H9 (cell line): Measurements from ENCODE around the gene LIPA. TPM values are rescaled to one million over a fixed set of nuclear protein-coding genes. Genes with fewer than 3 reads are reported as not detected.

Experiments
- DNase-seq: peaks from one replicate; pipeline ENCODE4 v3.0.0-alpha.2; 2017
- H2AFZ ChIP-seq: one replicate; pipeline ENCODE4 v1.6.1; 2013; ENCODE audit warnings: mild to moderate bottlenecking, low read length, control low read depth, moderate library complexity
- H2AK5ac ChIP-seq: 2 replicates; pipeline ENCODE4 v1.6.1; 2013; ENCODE audit warnings: low read length, control low read depth, mixed read lengths; ENCODE audit not compliant: insufficient read length
- H2BK120ac ChIP-seq: one replicate; pipeline ENCODE4 v1.6.1; 2013; ENCODE audit warnings: low read depth, mild to moderate bottlenecking, low read length, control low read depth, inconsistent platforms; ENCODE audit not compliant: poor library complexity, severe bottlenecking
- H2BK12ac ChIP-seq: 2 replicates; pipeline ENCODE4 v1.6.1; 2013; ENCODE audit warnings: low read length, control low read depth, mixed read lengths, low read depth; ENCODE audit not compliant: insufficient read length
- H2BK15ac ChIP-seq: 2 replicates; pipeline ENCODE4 v1.6.1; 2013; ENCODE audit warnings: low read depth, low read length, control low read depth
- H2BK20ac ChIP-seq: one replicate; pipeline ENCODE4 v1.6.1; 2013; ENCODE audit warnings: low read depth, mild to moderate bottlenecking, low read length, control low read depth, inconsistent platforms; ENCODE audit not compliant: poor library complexity, severe bottlenecking
- H2BK5ac ChIP-seq: 2 replicates; pipeline ENCODE4 v1.6.1; 2013; ENCODE audit warnings: low read length, control low read depth, mixed read lengths; ENCODE audit not compliant: insufficient read length
- H3K14ac ChIP-seq: 2 replicates; pipeline ENCODE4 v1.6.1; 2013; ENCODE audit warnings: low read length, control low read depth; ENCODE audit not compliant: insufficient read depth
- H3K18ac ChIP-seq: 2 replicates; pipeline ENCODE4 v1.6.1; 2013; ENCODE audit warnings: low read depth, mild to moderate bottlenecking, mixed read lengths, low read length, control low read depth; ENCODE audit not compliant: insufficient read length
- H3K23ac ChIP-seq: 2 replicates; pipeline ENCODE4 v1.6.1; 2013; ENCODE audit warnings: low read length, control low read depth, mixed read lengths, low read depth; ENCODE audit not compliant: insufficient read length
- H3K23me2 ChIP-seq: 2 replicates; pipeline ENCODE4 v1.6.1; 2013; ENCODE audit warnings: low read depth, mild to moderate bottlenecking, mixed read lengths, low read length, control low read depth; ENCODE audit not compliant: insufficient read length, poor library complexity, severe bottlenecking
- H3K27ac ChIP-seq: 2 replicates; pipeline ENCODE4 v1.5.1; 2013; ENCODE audit warnings: low read length, control low read depth, mixed read lengths, low read depth; ENCODE audit not compliant: insufficient read length
- H3K27me3 ChIP-seq: 2 replicates; pipeline ENCODE4 v1.6.1; 2013; ENCODE audit warnings: low read length, control low read depth, inconsistent platforms; ENCODE audit not compliant: insufficient read depth
- H3K4ac ChIP-seq: 2 replicates; pipeline ENCODE4 v1.6.1; 2013; ENCODE audit warnings: low read depth, mild to moderate bottlenecking, control low read depth, inconsistent platforms, low read length, moderate library complexity
- H3K4me1 ChIP-seq: 2 replicates; pipeline ENCODE4 v1.6.1; 2013; ENCODE audit warnings: low read length, control low read depth, inconsistent platforms; ENCODE audit not compliant: insufficient read depth
- H3K4me2 ChIP-seq: 2 replicates; pipeline ENCODE4 v1.6.1; 2013; ENCODE audit warnings: low read length, control low read depth, mixed read lengths; ENCODE audit not compliant: insufficient read length, insufficient read depth
- H3K56ac ChIP-seq: 2 replicates; pipeline ENCODE4 v1.6.1; 2013; ENCODE audit warnings: low read depth, mild to moderate bottlenecking, mixed read lengths, low read length, control low read depth; ENCODE audit not compliant: insufficient read length
- H3K79me1 ChIP-seq: 2 replicates; pipeline ENCODE4 v1.6.1; 2013; ENCODE audit warnings: low read depth, mild to moderate bottlenecking, moderate library complexity, low read length, control low read depth, inconsistent platforms; ENCODE audit not compliant: insufficient read depth, poor library complexity, severe bottlenecking
- H3K79me2 ChIP-seq: 2 replicates; pipeline ENCODE4 v1.6.1; 2013; ENCODE audit warnings: low read length, control low read depth, inconsistent platforms; ENCODE audit not compliant: insufficient read depth
- H3K9ac ChIP-seq: 2 replicates; pipeline ENCODE4 v1.6.1; 2013; ENCODE audit warnings: low read length, control low read depth, mixed read lengths; ENCODE audit not compliant: insufficient read length; ENCODE audit errors: extremely low read depth
- H3K9me3 ChIP-seq: one replicate; pipeline ENCODE4 v1.6.1; 2013; ENCODE audit warnings: low read depth, low read length, inconsistent platforms; ENCODE audit not compliant: control insufficient read depth
- H3T11ph ChIP-seq: one replicate; pipeline ENCODE4 v1.6.1; 2013; ENCODE audit warnings: mild to moderate bottlenecking, low read length, control low read depth, inconsistent platforms
- H4K20me1 ChIP-seq: one replicate; pipeline ENCODE4 v1.6.1; 2013; ENCODE audit not compliant: control insufficient read depth, insufficient read length, insufficient read depth
- H4K5ac ChIP-seq: 2 replicates; pipeline ENCODE4 v1.6.1; 2013; ENCODE audit warnings: low read depth, mild to moderate bottlenecking, mixed read lengths, low read length, control low read depth; ENCODE audit not compliant: insufficient read length
- H4K8ac ChIP-seq: replicated peaks from 2 replicates; pipeline ENCODE4 v1.6.1; 2013; ENCODE audit warnings: low read length, control low read depth, mixed read lengths, low read depth; ENCODE audit not compliant: insufficient read length
- H4K91ac ChIP-seq: 2 replicates; pipeline ENCODE4 v1.6.1; 2013; ENCODE audit warnings: low read depth, mild to moderate bottlenecking, moderate library complexity, mixed read lengths, low read length, control low read depth; ENCODE audit not compliant: insufficient read length
- H3K27ac Mint-ChIP-seq, 3 experiments: 2 replicates in 2 of 3; 3 replicates in 1 of 3; pipeline ENCODE4 v1.8.0; 2020 to 2021; ENCODE audit warnings: mixed read lengths in 3 of 3, mild to moderate bottlenecking in 1 of 3, moderate library complexity in 1 of 3
- H3K27me3 Mint-ChIP-seq: 2 replicates; pipeline ENCODE4 v1.8.0; 2021; ENCODE audit warnings: low read depth, mild to moderate bottlenecking, moderate library complexity, mixed read lengths
- H3K36me3 Mint-ChIP-seq, 3 experiments: 2 replicates in 2 of 3; 3 replicates in 1 of 3; pipeline ENCODE4 v1.8.0; 2020 to 2021; ENCODE audit warnings: low read depth in 3 of 3, mixed read lengths in 3 of 3; ENCODE audit not compliant: insufficient read depth in 1 of 3
- H3K4me1 Mint-ChIP-seq, 2 experiments: 2 replicates each; pipeline ENCODE4 v1.8.0; 2020; ENCODE audit warnings: mixed read lengths in 2 of 2
- H3K4me3 Mint-ChIP-seq, 2 experiments: 2 replicates in 1 of 2; 3 replicates in 1 of 2; pipeline ENCODE4 v1.8.0; 2020 to 2021; ENCODE audit warnings: mild to moderate bottlenecking in 2 of 2, mixed read lengths in 2 of 2, moderate library complexity in 1 of 2
- H3K9me3 Mint-ChIP-seq, 2 experiments: 2 replicates in 1 of 2; 3 replicates in 1 of 2; pipeline ENCODE4 v1.8.0; 2020; ENCODE audit warnings: mild to moderate bottlenecking in 2 of 2, mixed read lengths in 2 of 2, moderate library complexity in 1 of 2
- CTCF ChIP-seq: fragments of 200-600 bp; sonication (generic); conservative IDR thresholded peaks from 3 replicates; pipeline ENCODE4 v1.8.0; 2021; ENCODE audit warnings: antibody characterized with exemption, mild to moderate bottlenecking
- WGBS: extraction: QIAGEN DNeasy Blood & Tissue Kit; methylation state at CpG from one replicate; pipeline ENCODE4 v1.1.7; 2013; ENCODE audit warnings: missing lambda C conversion rate, low lambda C conversion rate, mixed read lengths; ENCODE audit not compliant: insufficient read length; ENCODE audit errors: extremely low coverage; 5-methylcytosine and 5-hydroxymethylcytosine counted together
- total RNA-seq: library from RNA; stranded (reverse); gene quantifications from 2 replicates; pipeline ENCODE4 v1.2.1, GENCODE V29; 2021

LIPA gene
- total RNA-seq, 1 experiment from 2014 or later: 20.9 TPM

GRCh38 chr10:89299031-89299430, 47.5 kb upstream of the LIPA start:
- Histone ChIP-seq H3K4me1 (peaks cover 3% of the 10 kb centered on the region), H2BK20ac (no peak overlapping the region), H3K9ac (no peak overlapping the region), H3K4ac (no peak overlapping the region), H4K91ac (no peak overlapping the region), H4K5ac (no peak overlapping the region), H2BK120ac (no peak overlapping the region), H3K27ac (no peak overlapping the region), H2AK5ac (no peak overlapping the region), H3K4me2 (no peak overlapping the region), H3K56ac (no peak overlapping the region), H3T11ph (no peak overlapping the region), H3K23ac (no peak overlapping the region), H2BK12ac (no peak overlapping the region), H3K27me3 (no peaks in the 10 kb centered on the region), H3K18ac (no peak overlapping the region), H3K9me3 (no peaks in the 10 kb centered on the region), H4K8ac (no peak overlapping the region), H2BK15ac (no peak overlapping the region), H4K20me1 (no peaks in the 10 kb centered on the region), H3K23me2 (no peaks in the 10 kb centered on the region), H2BK5ac (no peak overlapping the region), H2AFZ (no peak overlapping the region), H3K79me1 (no peaks in the 10 kb centered on the region), H3K79me2 (no peaks in the 10 kb centered on the region), H3K14ac (no peak overlapping the region)
- H3K27ac Mint-ChIP-seq: no peak overlapping the region
- no CpG with 5 or more reads among the region's 4 CpGs for WGBS
- TF ChIP-seq CTCF: no peak
- H3K36me3 Mint-ChIP-seq: peaks cover 0 to 2% (median 0%) of the 10 kb centered on the region in 3 experiments; a peak in 1 of 7 replicates
- no peak for DNase-seq
- H3K4me1 Mint-ChIP-seq: peaks cover 14 to 18% of the 10 kb centered on the region in 2 experiments
- 0 out of 5 replicates have a peak, but pooled peaks cover 0 to 3% of the 10 kb centered on the region in 2 experiments for H3K9me3 Mint-ChIP-seq
- H3K27me3 Mint-ChIP-seq: no peaks in the 10 kb centered on the region; the same call in 1 of the 2 replicates
- H3K4me3 Mint-ChIP-seq: no peak overlapping the region
